Spleen (tissue), 13 donors: ENCODE measurements around the gene MEIKIN. TPM values are rescaled to one million over a fixed set of nuclear protein-coding genes. Genes with fewer than 3 reads are reported as not detected.
A peak's percentile ranks its signal among the peaks of the same experiment; 100 is the strongest.

ENCODE experiments used
- DNase-seq: peaks from one replicate; pipeline ENCODE4 v3.0.0-alpha.2; 2020
- H3K27ac ChIP-seq, 8 donors: fragments of 200-600 bp; sonication (generic) in 7 of 8; 1 replicate in 4 of 8; 2 replicates in 4 of 8; pipeline versions ENCODE4 v1.5.0 to v1.8.0; 2016 to 2021; ENCODE audit warnings: inconsistent platforms in 4 of 8, mild to moderate bottlenecking in 4 of 8, moderate library complexity in 1 of 8
- H3K27me3 ChIP-seq, 7 donors: fragments of 200-600 bp; sonication (generic) in 6 of 7; replicated peaks in 1 of 7; 1 replicate in 4 of 7; 2 replicates in 3 of 7; pipeline versions ENCODE4 v1.5.0 to v1.8.0; 2016 to 2021; ENCODE audit warnings: inconsistent platforms in 3 of 7, mild to moderate bottlenecking in 1 of 7
- H3K36me3 ChIP-seq, 6 donors: fragments of 200-600 bp; sonication (generic) in 5 of 6; 1 replicate in 4 of 6; 2 replicates in 2 of 6; pipeline versions ENCODE4 v1.5.0 to v1.8.0; 2016 to 2021; ENCODE audit warnings: inconsistent platforms in 2 of 6
- H3K4me1 ChIP-seq, 6 donors: fragments of 200-600 bp; sonication (generic) in 5 of 6; 1 replicate in 3 of 6; 2 replicates in 3 of 6; pipeline versions ENCODE4 v1.5.0 to v1.8.0; 2016 to 2021; ENCODE audit warnings: inconsistent platforms in 3 of 6
- H3K4me3 ChIP-seq, 8 donors: fragments of 200-600 bp; sonication (generic) in 7 of 8; 1 replicate in 4 of 8; 2 replicates in 4 of 8; pipeline versions ENCODE4 v1.5.0 to v1.8.0; 2016 to 2021; ENCODE audit warnings: inconsistent platforms in 4 of 8, mild to moderate bottlenecking in 4 of 8, moderate library complexity in 2 of 8
- H3K9me3 ChIP-seq, 8 donors: fragments of 200-600 bp; sonication (generic) in 7 of 8; 1 replicate in 4 of 8; 2 replicates in 4 of 8; pipeline versions ENCODE4 v1.5.0 to v1.8.0; 2016 to 2021; ENCODE audit warnings: inconsistent platforms in 4 of 8
- POLR2A ChIP-seq, 3 donors: fragments of 450-650 bp; IDR thresholded peaks; one replicate each; pipeline ENCODE4 v1.5.1; 2017; ENCODE audit warnings: antibody characterized with exemption in 3 of 3, mild to moderate bottlenecking in 1 of 3
- POLR2AphosphoS5 ChIP-seq, 3 donors: sonication (generic); formaldehyde crosslinking; IDR thresholded peaks; one replicate each; pipeline ENCODE4 v1.5.1; 2017; ENCODE audit warnings: antibody characterized with exemption in 3 of 3
- WGBS, 5 donors: extraction: QIAGEN DNeasy Blood & Tissue Kit in 3 of 5; methylation state at CpG; one replicate each; pipeline versions ENCODE4 v1.1.5 to v1.1.7; 2013 to 2018; 5-methylcytosine and 5-hydroxymethylcytosine counted together
- intact Hi-C: fragments of 100-400 bp; cut with DNase I; formaldehyde crosslinking; loops from one replicate; pipeline ENCODE4 v1.15.0; 2023; ENCODE audit warnings: low total_unique reads
- long read RNA-seq, 2 donors: transcript quantifications; one replicate each; lab custom pipeline, GENCODE V29; 2026
- polyA plus RNA-seq, 3 donors: library from polyadenylated mRNA; stranded (reverse); fragments of 200-250 nt; gene quantifications; one replicate each; pipeline ENCODE4 v1.2.1, GENCODE V29; 2013
- total RNA-seq, 7 donors: library from RNA; depleted of rRNA in 3 of 7; stranded (reverse); fragments of >200 nt in 3 of 7; fragmentation: NEBNext Ultra II Directional in 4 of 7; extraction: Animal tissue kit (Norgen Biotek cat#: 25700) in 4 of 7; gene quantifications; one replicate each; pipeline versions ENCODE4 v1.1.0 to v1.2.1, GENCODE V29; 2016 to 2021
- TF ChIP-seq, protein P1 (sequence below), 11 experiments: fragments of 200-600 bp in 7 of 11; fragments of 450-650 bp in 4 of 11; sonication (generic) in 4 of 11; IDR thresholded peaks in 8 of 11; conservative IDR thresholded peaks in 3 of 11; 1 replicate in 7 of 11; 2 replicates in 4 of 11; pipeline versions ENCODE4 v1.4.0 to v1.8.0; 2016 to 2021; ENCODE audit warnings: antibody characterized with exemption in 11 of 11, inconsistent platforms in 4 of 11, mild to moderate bottlenecking in 1 of 11
- donor health status: healthy with polysubstance abuse.
- donor health status: DM: no; HTN: no; CAD: no; lungs with moderate emphysema.
- donor health status: DM: no; HTN: no; CAD: no.
- donor health status: Bipolar disorder and iron deficiency.
- donor health status: healthy.
- donor health status: DM: no; HTN: no; CAD: no.
- donor health status: DM: yes; HTN: yes; CAD: no.

MEIKIN gene
- total RNA-seq (not detected), polyA plus RNA-seq (under 1 TPM in 1 of 3 donors, not detected in 2; 0.24 TPM)
- long read RNA-seq, donor 1, result 0 reads
- long read RNA-seq, donor 2, result 0 reads

- intact Hi-C loops, result no loop called here
- WGBS, 5 donors, result 87 to 95% (median 91%) methylated on average over 20 to 24 of the region's 24 CpGs
- H3K27ac ChIP-seq, result peak within 1 kb of the TSS in 3 of 8 donors; percentile 8 to 78 (median 51)
- H3K27me3 ChIP-seq, result no peaks in the 10 kb centered on the region
- TF ChIP-seq, protein P1, sequence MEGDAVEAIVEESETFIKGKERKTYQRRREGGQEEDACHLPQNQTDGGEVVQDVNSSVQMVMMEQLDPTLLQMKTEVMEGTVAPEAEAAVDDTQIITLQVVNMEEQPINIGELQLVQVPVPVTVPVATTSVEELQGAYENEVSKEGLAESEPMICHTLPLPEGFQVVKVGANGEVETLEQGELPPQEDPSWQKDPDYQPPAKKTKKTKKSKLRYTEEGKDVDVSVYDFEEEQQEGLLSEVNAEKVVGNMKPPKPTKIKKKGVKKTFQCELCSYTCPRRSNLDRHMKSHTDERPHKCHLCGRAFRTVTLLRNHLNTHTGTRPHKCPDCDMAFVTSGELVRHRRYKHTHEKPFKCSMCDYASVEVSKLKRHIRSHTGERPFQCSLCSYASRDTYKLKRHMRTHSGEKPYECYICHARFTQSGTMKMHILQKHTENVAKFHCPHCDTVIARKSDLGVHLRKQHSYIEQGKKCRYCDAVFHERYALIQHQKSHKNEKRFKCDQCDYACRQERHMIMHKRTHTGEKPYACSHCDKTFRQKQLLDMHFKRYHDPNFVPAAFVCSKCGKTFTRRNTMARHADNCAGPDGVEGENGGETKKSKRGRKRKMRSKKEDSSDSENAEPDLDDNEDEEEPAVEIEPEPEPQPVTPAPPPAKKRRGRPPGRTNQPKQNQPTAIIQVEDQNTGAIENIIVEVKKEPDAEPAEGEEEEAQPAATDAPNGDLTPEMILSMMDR (IDR thresholded peaks at IDR 0.05 in 8 of 11, conservative IDR thresholded peaks at IDR 0.05 in 3 of 11), result no peak
- no peak for DNase-seq
- H3K4me3 ChIP-seq, result no peak within 1 kb of the TSS
- no peaks in the 10 kb centered on the region for H3K4me1 ChIP-seq
- no peaks in the 10 kb centered on the region for H3K36me3 ChIP-seq
- H3K9me3 ChIP-seq, result no peaks in the 10 kb centered on the region
Measured at GRCh38 chr5:131945551-131946168, at the start of gene MEIKIN. MEIKIN (minus strand) TSS chr5:131945663; CDS start chr5:131945505, 158 bp downstream.

GRCh38 chr5:131994533-131995226, 49.2 kb upstream of the MEIKIN start:
- peak; percentile 61 for DNase-seq
- 56 to 86% (median 77%) methylated on average over 7 of the region's 7 CpGs for WGBS, 5 donors
- Histone ChIP-seq H3K4me1 (peaks cover 0 to 5% (median 0%) of the 10 kb centered on the region in 6 donors), H3K4me3 (no peak overlapping the region), H3K27me3 (no peaks in the 10 kb centered on the region), H3K27ac (no peak overlapping the region), H3K9me3 (no peaks in the 10 kb centered on the region), H3K36me3 (no peaks in the 10 kb centered on the region)
- TF ChIP-seq POLR2AphosphoS5 (IDR thresholded peaks at IDR 0.05) (no peak), POLR2A (IDR thresholded peaks at IDR 0.05) (no peak)
- TF ChIP-seq, protein P1 (IDR thresholded peaks at IDR 0.05 in 8 of 11, conservative IDR thresholded peaks at IDR 0.05 in 3 of 11), result no peak
- intact Hi-C loops, result no loop called here

- Histone ChIP-seq H3K9me3 (no peaks in the 10 kb centered on the region), H3K36me3 (no peaks in the 10 kb centered on the region), H3K4me3 (no peak overlapping the region), H3K27me3 (no peaks in the 10 kb centered on the region), H3K27ac (no peak overlapping the region), H3K4me1 (no peaks in the 10 kb centered on the region)
- TF ChIP-seq POLR2AphosphoS5 (IDR thresholded peaks at IDR 0.05), result no peak
- TF ChIP-seq, protein P1 (IDR thresholded peaks at IDR 0.05 in 8 of 11, conservative IDR thresholded peaks at IDR 0.05 in 3 of 11), result no peak
- TF ChIP-seq POLR2A (IDR thresholded peaks at IDR 0.05), result no peak
- DNase-seq, result peak; percentile 41
- WGBS, 5 donors, result 69 to 92% (median 82%) methylated on average over 6 to 7 of the region's 7 CpGs
- intact Hi-C loops, result no loop called here
Measured at GRCh38 chr5:131994090-131994489, 48.6 kb upstream of the MEIKIN start.

- Histone ChIP-seq H3K9me3 (no peaks in the 10 kb centered on the region), H3K4me1 (no peaks in the 10 kb centered on the region), H3K27ac (no peak overlapping the region), H3K4me3 (no peak overlapping the region), H3K36me3 (no peaks in the 10 kb centered on the region), H3K27me3 (no peaks in the 10 kb centered on the region)
- TF ChIP-seq POLR2AphosphoS5 (IDR thresholded peaks at IDR 0.05) (no peak), POLR2A (IDR thresholded peaks at IDR 0.05) (no peak)
- TF ChIP-seq, protein P1 (IDR thresholded peaks at IDR 0.05 in 8 of 11, conservative IDR thresholded peaks at IDR 0.05 in 3 of 11), result no peak
- peak; percentile 57 for DNase-seq
- 70 to 94% (median 85%) methylated on average over 3 to 4 of the region's 4 CpGs for WGBS, 5 donors
- intact Hi-C loops, result no loop called here
Measured at GRCh38 chr5:131993676-131994075, 48.2 kb upstream of the MEIKIN start.
